SK-N-SH (cell line): ENCODE results near the gene NPAS3. TPM values are rescaled to one million over a fixed set of nuclear protein-coding genes. Genes with fewer than 3 reads are reported as not detected.

Experiments used
- CTCF ChIA-PET: fragments of 300-600, 350-600 bp; formaldehyde crosslinking; extraction: SDS; loops from one replicate; lab custom pipeline; 2021; lab: Yijun Ruan, JAX
- POLR2A ChIA-PET: fragments of 350-600 bp; sonication (Branson Sonifier 250); formaldehyde crosslinking; extraction: SDS; loops from one replicate; lab custom pipeline; 2020; ENCODE audit warnings: antibody characterized with exemption, inconsistent platforms; lab: Yijun Ruan, JAX
- DNase-seq: peaks from one replicate; pipeline ENCODE4 v3.0.0; 2012
- H2AFZ ChIP-seq: fragments of 200-600 bp; sonication (generic); 2 replicates; pipeline ENCODE4 v1.8.1; 2016; ENCODE audit warnings: antibody characterized with exemption, mild to moderate bottlenecking, low read depth
- H3F3A ChIP-seq: fragments of 200-600 bp; sonication (generic); replicated peaks from 2 replicates; pipeline ENCODE3; 2016; ENCODE audit warnings: antibody characterized with exemption, mild to moderate bottlenecking; ENCODE audit not compliant: insufficient read depth
- H3K27ac ChIP-seq, 2 experiments: fragments of 200-500 bp in 1 of 2; fragments of 200-600 bp in 1 of 2; sonication (Bioruptor generic) in 1 of 2; sonication (generic), shearing (Covaris generic) in 1 of 2; 2 replicates each; pipeline versions ENCODE4 v1.5.1 to v1.6.1; 2014 to 2016; ENCODE audit warnings: low read depth in 2 of 2, inconsistent platforms in 1 of 2, low read length in 1 of 2, mild to moderate bottlenecking in 1 of 2, mixed read lengths in 1 of 2
- H3K27me3 ChIP-seq: fragments of 200-600 bp; sonication (generic), shearing (Covaris generic); 2 replicates; pipeline ENCODE4 v1.6.1; 2016; ENCODE audit warnings: mixed run types; ENCODE audit not compliant: insufficient read depth
- H3K36me3 ChIP-seq, 2 experiments: fragments of 200-500 bp in 1 of 2; fragments of 200-600 bp in 1 of 2; sonication (Bioruptor generic) in 1 of 2; sonication (generic) in 1 of 2; replicated peaks in 1 of 2; 2 replicates each; pipeline versions ENCODE3 to v1.5.1; 2014 to 2016; ENCODE audit warnings: low read length in 1 of 2, mild to moderate bottlenecking in 1 of 2; ENCODE audit not compliant: insufficient read depth in 2 of 2, control insufficient read depth in 1 of 2
- H3K4me1 ChIP-seq, 2 experiments: fragments of 200-500 bp in 1 of 2; fragments of 200-600 bp in 1 of 2; sonication (Bioruptor generic) in 1 of 2; sonication (generic), shearing (Covaris generic) in 1 of 2; 2 replicates each; pipeline versions ENCODE4 v1.5.1 to v1.6.1; 2014 to 2016; ENCODE audit warnings: low read depth in 1 of 2, low read length in 1 of 2, mixed run types in 1 of 2; ENCODE audit not compliant: insufficient read depth in 2 of 2, control insufficient read depth in 1 of 2
- H3K4me2 ChIP-seq: fragments of 200-600 bp; sonication (generic), shearing (Covaris generic); 2 replicates; pipeline ENCODE4 v1.6.1; 2017; ENCODE audit warnings: mixed run types
- H3K4me3 ChIP-seq, 2 experiments: fragments of 200-500 bp in 1 of 2; fragments of 200-600 bp in 1 of 2; sonication (Bioruptor generic) in 1 of 2; sonication (generic), shearing (Covaris generic) in 1 of 2; 2 replicates each; pipeline versions ENCODE4 v1.5.1 to v1.8.1; 2014 to 2016; ENCODE audit warnings: low read depth in 2 of 2, inconsistent platforms in 1 of 2, low read length in 1 of 2, mild to moderate bottlenecking in 1 of 2, mixed read lengths in 1 of 2, moderate library complexity in 1 of 2
- H3K79me2 ChIP-seq: fragments of 200-600 bp; sonication (generic); 2 replicates; pipeline ENCODE4 v1.8.1; 2017; ENCODE audit warnings: mild to moderate bottlenecking; ENCODE audit not compliant: insufficient read depth
- H3K9ac ChIP-seq: fragments of 200-600 bp; sonication (generic); 2 replicates; pipeline ENCODE4 v1.6.1; 2017; ENCODE audit warnings: mixed run types
- H3K9me2 ChIP-seq: fragments of 200-600 bp; sonication (generic); 2 replicates; pipeline ENCODE4 v1.6.1; 2017; ENCODE audit warnings: mixed run types
- H3K9me3 ChIP-seq: fragments of 200-600 bp; sonication (generic); 2 replicates; pipeline ENCODE4 v1.6.1; 2017; ENCODE audit warnings: mixed run types, mild to moderate bottlenecking, moderate library complexity
- H4K20me1 ChIP-seq: fragments of 200-600 bp; sonication (generic); 2 replicates; pipeline ENCODE4 v1.6.1; 2017; ENCODE audit warnings: mild to moderate bottlenecking, mixed run types; ENCODE audit not compliant: insufficient read depth
- CHD2 ChIP-seq: fragments of 150-350 bp; IDR thresholded peaks from 2 replicates; pipeline ENCODE4 v1.6.1; 2018; ENCODE audit warnings: low read length; ENCODE audit not compliant: partially characterized antibody
- ELF1 ChIP-seq: IDR thresholded peaks from 2 replicates; pipeline ENCODE4 v1.4.0; 2012
- FOSL2 ChIP-seq: IDR thresholded peaks from 2 replicates; pipeline ENCODE4 v1.4.0; 2012; ENCODE audit warnings: low read depth, mild to moderate bottlenecking, moderate library complexity, borderline replicate concordance
- IRF3 ChIP-seq: fragments of 150-350 bp; IDR thresholded peaks from 2 replicates; pipeline ENCODE4 v1.6.1; 2016; ENCODE audit warnings: mild to moderate bottlenecking, low read depth, low read length
- MEF2A ChIP-seq: IDR thresholded peaks from 2 replicates; pipeline ENCODE4 v1.4.0; 2012; ENCODE audit warnings: low read depth, borderline replicate concordance
- NFIC ChIP-seq: IDR thresholded peaks from 2 replicates; pipeline ENCODE4 v1.4.0; 2012; ENCODE audit warnings: borderline replicate concordance
- PBX3 ChIP-seq: IDR thresholded peaks from 2 replicates; pipeline ENCODE4; 2012
- RAD21 ChIP-seq: IDR thresholded peaks from 2 replicates; pipeline ENCODE4 v1.6.1; 2012; ENCODE audit warnings: mild to moderate bottlenecking, low read length
- RCOR1 ChIP-seq: fragments of 150-350 bp; IDR thresholded peaks from 2 replicates; pipeline ENCODE4 v1.6.1; 2017; ENCODE audit warnings: antibody characterized with exemption, low read length
- SIN3A ChIP-seq: IDR thresholded peaks from 2 replicates; pipeline ENCODE4 v1.6.1; 2012; ENCODE audit warnings: low read depth, mild to moderate bottlenecking, low read length, moderate library complexity, borderline replicate concordance
- TAF1 ChIP-seq: IDR thresholded peaks from 2 replicates; pipeline ENCODE4 v1.6.1; 2012; ENCODE audit warnings: low read depth, mild to moderate bottlenecking, low read length, moderate library complexity, borderline replicate concordance
- TEAD4 ChIP-seq: IDR thresholded peaks from 2 replicates; pipeline ENCODE4 v1.4.0; 2012; ENCODE audit warnings: mild to moderate bottlenecking, borderline replicate concordance; ENCODE audit not compliant: insufficient read depth
- YY1 ChIP-seq: IDR thresholded peaks from 2 replicates; pipeline ENCODE4 v1.4.0; 2012; ENCODE audit warnings: low read depth, mild to moderate bottlenecking
- WGBS: methylation state at CpG from one replicate; pipeline ENCODE4 v1.1.6; 2017; ENCODE audit warnings: low lambda C conversion rate; 5-methylcytosine and 5-hydroxymethylcytosine counted together
- polyA plus RNA-seq, 3 experiments: library from polyadenylated mRNA; depleted of rRNA; stranded (reverse); fragments of >200 nt; gene quantifications; 2 replicates each; pipeline ENCODE4 v1.2.3, GENCODE V29; 2012
- TF ChIP-seq, protein P1 (sequence below): fragments of 150-350 bp; IDR thresholded peaks from 2 replicates; pipeline ENCODE4 v1.6.1; 2017; ENCODE audit warnings: antibody characterized with exemption, low read length, low read depth, borderline replicate concordance

NPAS3 gene
- polyA plus RNA-seq, 1 of the 3 experiments (the other 2 are of a cell fraction), result 4.3 TPM

GRCh38 chr14:33606591-33606990, 667.9 kb downstream of the NPAS3 start:
- Histone ChIP-seq H3K79me2 (no peaks in the 10 kb centered on the region), H3K27me3 (no peaks in the 10 kb centered on the region), H3K4me3 (no peak overlapping the region), H3K4me1 (peaks cover 0 to 12% of the 10 kb centered on the region in 2 experiments; a peak in 2 of 4 replicates), H3K9ac (no peak overlapping the region), H3K27ac (no peak overlapping the region), H4K20me1 (no peaks in the 10 kb centered on the region), H3K36me3 (no peaks in the 10 kb centered on the region), H3F3A (no peaks in the 10 kb centered on the region), H3K9me3 (no peaks in the 10 kb centered on the region), H2AFZ (no peak overlapping the region), H3K4me2 (no peak overlapping the region), H3K9me2 (no peaks in the 10 kb centered on the region)
- DNase-seq, result no peak
- POLR2A ChIA-PET, result interaction anchor here (1.0 kb wide), 1 partner anchor 16 kb away, joined by 4 read pairs; no protein-coding TSS in a partner anchor
- TF ChIP-seq YY1, result no peak
- CTCF ChIA-PET, result interaction anchor here (0.7 kb wide), 1 partner anchor 122 kb away, joined by 3 read pairs; no protein-coding TSS in a partner anchor
- 80% methylated on average over 3 of the region's 3 CpGs for WGBS

- H3K4me1 ChIP-seq, result peaks cover 0 to 19% of the 10 kb centered on the region in 2 experiments; a peak in 2 of 4 replicates
- H3K9ac ChIP-seq, result no peak overlapping the region
- H4K20me1 ChIP-seq, result no peaks in the 10 kb centered on the region
- TF ChIP-seq RCOR1 (no peak), MEF2A (no peak), SIN3A (no peak), NFIC (no peak), FOSL2 (no peak), TEAD4 (no peak), PBX3 (no peak), IRF3 (no peak), ELF1 (no peak), RAD21 (no peak), CHD2 (no peak), TAF1 (no peak)
- TF ChIP-seq, protein P1, sequence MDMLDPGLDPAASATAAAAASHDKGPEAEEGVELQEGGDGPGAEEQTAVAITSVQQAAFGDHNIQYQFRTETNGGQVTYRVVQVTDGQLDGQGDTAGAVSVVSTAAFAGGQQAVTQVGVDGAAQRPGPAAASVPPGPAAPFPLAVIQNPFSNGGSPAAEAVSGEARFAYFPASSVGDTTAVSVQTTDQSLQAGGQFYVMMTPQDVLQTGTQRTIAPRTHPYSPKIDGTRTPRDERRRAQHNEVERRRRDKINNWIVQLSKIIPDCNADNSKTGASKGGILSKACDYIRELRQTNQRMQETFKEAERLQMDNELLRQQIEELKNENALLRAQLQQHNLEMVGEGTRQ, result no peak
- no peaks in the 10 kb centered on the region for H3K9me3 ChIP-seq
- H3K27me3 ChIP-seq, result no peaks in the 10 kb centered on the region
- ChIA-PET CTCF (interaction anchor here (1.0 kb wide), 1 partner anchor 489 kb away, joined by 3 read pairs; no protein-coding TSS in a partner anchor), POLR2A (no interaction called here)
- no peak overlapping the region for H2AFZ ChIP-seq
- H3K27ac ChIP-seq, result peak overlapping the region; percentile 47 to 65; a peak in 2 of 4 replicates
- H3K79me2 ChIP-seq, result no peaks in the 10 kb centered on the region
- H3F3A ChIP-seq, result no peaks in the 10 kb centered on the region
- H3K36me3 ChIP-seq, result no peaks in the 10 kb centered on the region
- WGBS, result 68% methylated on average over 6 of the region's 6 CpGs
- H3K9me2 ChIP-seq, result no peaks in the 10 kb centered on the region
- H3K4me3 ChIP-seq, result no peak overlapping the region
- H3K4me2 ChIP-seq, result no peak overlapping the region
- no peak for DNase-seq
These were observed 670.9 kb downstream of the NPAS3 start for GRCh38 chr14:33609582-33609981.
